ENCODE measurements around the gene CWC25. TPM values are rescaled to one million over a fixed set of nuclear protein-coding genes. Genes with fewer than 3 reads are reported as not detected.

The CWC25 gene
- total RNA-seq, 6 donors from 2014 or later = 21.3 to 118 (median 29.5) TPM

DNA sequence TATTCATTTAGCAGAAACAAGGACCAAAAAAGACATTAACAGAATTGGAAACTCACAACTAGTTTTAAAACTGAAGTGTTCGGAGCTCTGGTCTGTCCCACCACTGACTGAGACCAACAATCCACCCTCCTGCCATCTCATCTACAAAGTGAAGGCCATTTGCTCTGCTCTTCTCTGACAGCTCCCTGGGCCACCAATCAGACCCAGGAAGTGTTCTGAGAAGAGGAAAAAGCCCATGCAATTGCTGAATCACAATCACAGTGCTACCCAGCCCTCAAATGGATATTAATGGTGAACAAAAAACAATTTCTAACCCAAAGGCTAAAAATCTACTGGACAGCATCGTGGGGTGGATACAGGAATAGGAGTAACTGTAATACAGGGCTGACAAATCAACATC, 26.3 kb upstream of the CWC25 start:
- H3K27ac ChIP-seq = peak overlapping the region in 1 of 4 donors; percentile 92
- peaks cover 23 to 65% (median 55%) of the 10 kb centered on the region in 4 donors for H3K36me3 ChIP-seq
- no peaks in the 10 kb centered on the region for H3K27me3 ChIP-seq
- H3K9me3 ChIP-seq = no peaks in the 10 kb centered on the region
- WGBS, 2 donors = 44 to 46% methylated on average over 2 of the region's 2 CpGs
- H3K4me3 ChIP-seq = peak overlapping the region; percentile 5 to 72 (median 67)
- no peak for ATAC-seq (ENCODE audit: low FRiP score in 2 of 2)
- TF ChIP-seq POLR2AphosphoS5 (IDR thresholded peaks at IDR 0.05) (no peak), POLR2A (IDR thresholded peaks at IDR 0.05) (no peak), EP300 (IDR thresholded peaks at IDR 0.05) (no peak)
- TF ChIP-seq, protein P1, sequence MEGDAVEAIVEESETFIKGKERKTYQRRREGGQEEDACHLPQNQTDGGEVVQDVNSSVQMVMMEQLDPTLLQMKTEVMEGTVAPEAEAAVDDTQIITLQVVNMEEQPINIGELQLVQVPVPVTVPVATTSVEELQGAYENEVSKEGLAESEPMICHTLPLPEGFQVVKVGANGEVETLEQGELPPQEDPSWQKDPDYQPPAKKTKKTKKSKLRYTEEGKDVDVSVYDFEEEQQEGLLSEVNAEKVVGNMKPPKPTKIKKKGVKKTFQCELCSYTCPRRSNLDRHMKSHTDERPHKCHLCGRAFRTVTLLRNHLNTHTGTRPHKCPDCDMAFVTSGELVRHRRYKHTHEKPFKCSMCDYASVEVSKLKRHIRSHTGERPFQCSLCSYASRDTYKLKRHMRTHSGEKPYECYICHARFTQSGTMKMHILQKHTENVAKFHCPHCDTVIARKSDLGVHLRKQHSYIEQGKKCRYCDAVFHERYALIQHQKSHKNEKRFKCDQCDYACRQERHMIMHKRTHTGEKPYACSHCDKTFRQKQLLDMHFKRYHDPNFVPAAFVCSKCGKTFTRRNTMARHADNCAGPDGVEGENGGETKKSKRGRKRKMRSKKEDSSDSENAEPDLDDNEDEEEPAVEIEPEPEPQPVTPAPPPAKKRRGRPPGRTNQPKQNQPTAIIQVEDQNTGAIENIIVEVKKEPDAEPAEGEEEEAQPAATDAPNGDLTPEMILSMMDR (IDR thresholded peaks at IDR 0.05) = no peak
- DNase-seq = no peak
- H3K4me1 ChIP-seq = peaks cover 23 to 31% (median 29%) of the 10 kb centered on the region in 4 donors

DNA sequence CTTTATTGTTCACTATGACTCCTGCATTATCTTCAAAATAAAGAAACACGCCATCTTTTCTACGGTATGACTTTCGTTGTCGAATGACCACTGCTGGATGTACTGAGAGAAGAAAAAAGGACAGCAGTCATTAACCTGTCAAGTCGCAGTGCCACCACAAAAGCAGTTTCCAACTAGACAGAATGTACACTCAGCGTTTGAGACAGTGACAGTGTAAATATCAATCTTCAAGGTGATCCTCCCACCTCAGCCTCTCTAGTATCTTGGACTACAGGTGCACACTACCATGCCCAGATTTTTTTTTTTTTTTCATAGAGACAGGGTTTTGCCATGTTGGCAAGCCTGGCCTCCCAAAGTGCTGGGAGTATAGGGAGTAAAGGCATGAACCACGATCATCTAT, 25.3 kb upstream of the CWC25 start:
- peak overlapping the region in 1 of 4 donors; percentile 69 for H3K4me3 ChIP-seq
- peaks cover 23 to 67% (median 55%) of the 10 kb centered on the region in 4 donors for H3K36me3 ChIP-seq

GRCh38 chr17:38848939-38849605, 24.0 kb upstream of the CWC25 start:
- H3K27me3 ChIP-seq = no peaks in the 10 kb centered on the region
- no peak for DNase-seq

More for the DNA sequence above, 25.3 kb upstream of the CWC25 start:
- ATAC-seq (ENCODE audit: low FRiP score in 2 of 2) (no peak), DNase-seq (no peak)
- TF ChIP-seq EP300 (IDR thresholded peaks at IDR 0.05) (no peak), POLR2A (IDR thresholded peaks at IDR 0.05) (no peak), POLR2AphosphoS5 (IDR thresholded peaks at IDR 0.05) (no peak)
- TF ChIP-seq, protein P1 (IDR thresholded peaks at IDR 0.05) = no peak
- WGBS, 2 donors = 68 to 81% methylated on average over 7 of the region's 7 CpGs
- Histone ChIP-seq H3K9me3 (no peaks in the 10 kb centered on the region), H3K27ac (no peak overlapping the region), H3K27me3 (no peaks in the 10 kb centered on the region), H3K4me1 (peaks cover 23 to 31% (median 29%) of the 10 kb centered on the region in 4 donors)

DNA sequence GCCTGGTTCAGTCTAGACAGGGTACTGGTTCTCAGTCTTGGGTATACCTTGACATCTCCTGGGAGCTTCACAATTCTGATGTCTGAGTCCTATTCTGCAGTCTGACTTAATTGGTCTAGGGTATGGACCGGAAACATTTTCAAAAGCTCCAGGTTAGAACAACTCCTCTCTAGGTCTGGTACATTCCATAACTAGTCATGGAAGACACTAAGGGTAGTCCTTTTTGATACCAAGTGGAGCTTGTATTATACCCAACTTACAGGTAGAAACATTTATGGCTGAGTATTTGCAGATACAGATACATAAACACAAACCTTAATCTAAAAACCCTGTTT, 23.4 kb upstream of the CWC25 start:
- Histone ChIP-seq H3K4me3 (no peak overlapping the region), H3K27me3 (no peaks in the 10 kb centered on the region), H3K27ac (no peak overlapping the region), H3K9me3 (no peaks in the 10 kb centered on the region), H3K4me1 (peaks cover 23 to 27% (median 25%) of the 10 kb centered on the region in 4 donors), H3K36me3 (peaks cover 23 to 67% (median 55%) of the 10 kb centered on the region in 4 donors)
- DNase-seq (no peak), ATAC-seq (ENCODE audit: low FRiP score in 2 of 2) (no peak)
- no peak for TF ChIP-seq POLR2AphosphoS5 (IDR thresholded peaks at IDR 0.05)
- no peak for TF ChIP-seq EP300 (IDR thresholded peaks at IDR 0.05)
- no peak for TF ChIP-seq POLR2A (IDR thresholded peaks at IDR 0.05)
- TF ChIP-seq, protein P1 (IDR thresholded peaks at IDR 0.05) = no peak
- 100% methylated on average over 1 of the region's 1 CpG for WGBS, 2 donors

More at GRCh38 chr17:38848939-38849605, 24.0 kb upstream of the CWC25 start:
- 83 to 87% methylated on average over 16 of the region's 16 CpGs for WGBS, 2 donors
- Histone ChIP-seq H3K27ac (no peak overlapping the region), H3K4me1 (peaks cover 23 to 28% (median 26%) of the 10 kb centered on the region in 4 donors), H3K36me3 (peaks cover 23 to 67% (median 55%) of the 10 kb centered on the region in 4 donors), H3K9me3 (no peaks in the 10 kb centered on the region), H3K4me3 (no peak overlapping the region)
- no peak for ATAC-seq (ENCODE audit: low FRiP score in 2 of 2)
- TF ChIP-seq EP300 (IDR thresholded peaks at IDR 0.05) (no peak), POLR2AphosphoS5 (IDR thresholded peaks at IDR 0.05) (no peak), POLR2A (IDR thresholded peaks at IDR 0.05) (no peak)
- TF ChIP-seq, protein P1 (IDR thresholded peaks at IDR 0.05) = no peak
